ENCODE results near the gene NSUN2. TPM values are rescaled to one million over a fixed set of nuclear protein-coding genes. Genes with fewer than 3 reads are reported as not detected.

NSUN2 gene
- total and polyA plus RNA-seq, 4 donors, result 36.6 to 52.7 (median 44.1) TPM

GRCh38 chr5:6642655-6643054 is 9.8 kb upstream of the NSUN2 start:
- no peak overlapping the region for H3K27ac ChIP-seq (ENCODE audit: low read depth in 1 of 2, low read length in 1 of 2)
- H3K4me1 ChIP-seq (ENCODE audit: control insufficient read depth in 5 of 5, insufficient read depth in 5 of 5, low read length in 5 of 5), result peaks cover 0 to 2% (median 0%) of the 10 kb centered on the region in 5 donors
- ATAC-seq (ENCODE audit: insufficient read depth, low FRiP score), result no peak
- TF ChIP-seq, protein P1, sequence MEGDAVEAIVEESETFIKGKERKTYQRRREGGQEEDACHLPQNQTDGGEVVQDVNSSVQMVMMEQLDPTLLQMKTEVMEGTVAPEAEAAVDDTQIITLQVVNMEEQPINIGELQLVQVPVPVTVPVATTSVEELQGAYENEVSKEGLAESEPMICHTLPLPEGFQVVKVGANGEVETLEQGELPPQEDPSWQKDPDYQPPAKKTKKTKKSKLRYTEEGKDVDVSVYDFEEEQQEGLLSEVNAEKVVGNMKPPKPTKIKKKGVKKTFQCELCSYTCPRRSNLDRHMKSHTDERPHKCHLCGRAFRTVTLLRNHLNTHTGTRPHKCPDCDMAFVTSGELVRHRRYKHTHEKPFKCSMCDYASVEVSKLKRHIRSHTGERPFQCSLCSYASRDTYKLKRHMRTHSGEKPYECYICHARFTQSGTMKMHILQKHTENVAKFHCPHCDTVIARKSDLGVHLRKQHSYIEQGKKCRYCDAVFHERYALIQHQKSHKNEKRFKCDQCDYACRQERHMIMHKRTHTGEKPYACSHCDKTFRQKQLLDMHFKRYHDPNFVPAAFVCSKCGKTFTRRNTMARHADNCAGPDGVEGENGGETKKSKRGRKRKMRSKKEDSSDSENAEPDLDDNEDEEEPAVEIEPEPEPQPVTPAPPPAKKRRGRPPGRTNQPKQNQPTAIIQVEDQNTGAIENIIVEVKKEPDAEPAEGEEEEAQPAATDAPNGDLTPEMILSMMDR (IDR thresholded peaks at IDR 0.05; ENCODE audit: control extremely low read depth, extremely low read depth), result no peak
- H3K36me3 ChIP-seq (ENCODE audit: control insufficient read depth in 4 of 4, insufficient read depth in 4 of 4, low read length in 4 of 4), result no peaks in the 10 kb centered on the region
- WGBS, 2 donors, result 89 to 94% methylated on average over 1 of the region's 1 CpG
- H3K9me3 ChIP-seq (ENCODE audit: control insufficient read depth in 4 of 4, insufficient read depth in 3 of 4, low read length in 3 of 4), result no peaks in the 10 kb centered on the region
- DNase-seq, result no peak
- H3K9ac ChIP-seq (ENCODE audit: insufficient read depth in 1 of 2, low read length in 2 of 2), result no peak overlapping the region
- no peak overlapping the region for H3K4me3 ChIP-seq
- no peaks in the 10 kb centered on the region for H3K27me3 ChIP-seq (ENCODE audit: control insufficient read depth in 3 of 3, insufficient read depth in 3 of 3, low read length in 2 of 3)

DNA sequence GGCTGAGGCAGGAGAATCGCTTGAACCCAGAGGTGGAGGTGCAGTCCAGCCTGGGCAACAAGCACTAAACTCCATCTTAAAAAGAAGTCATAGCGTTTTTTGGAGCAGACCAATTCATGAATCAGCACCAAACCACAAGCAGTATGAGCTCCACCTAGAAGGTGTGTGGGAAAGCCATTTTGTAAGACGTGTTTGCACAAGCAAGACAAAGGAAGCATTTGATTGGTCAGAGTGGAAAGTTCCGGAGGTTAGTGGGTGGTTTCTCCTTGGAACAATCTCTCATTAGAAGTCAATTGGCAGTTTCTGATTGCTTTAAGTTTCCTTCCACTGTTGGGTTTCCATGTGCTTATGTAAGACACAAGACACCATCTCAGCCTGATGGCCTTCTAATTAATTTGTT is 5.4 kb upstream of the NSUN2 start:
- no peaks in the 10 kb centered on the region for H3K36me3 ChIP-seq (ENCODE audit: control insufficient read depth in 4 of 4, insufficient read depth in 4 of 4, low read length in 4 of 4)
- no peak overlapping the region for H3K4me3 ChIP-seq
- 65 to 80% methylated on average over 4 of the region's 4 CpGs for WGBS, 2 donors
- H3K4me1 ChIP-seq (ENCODE audit: control insufficient read depth in 5 of 5, insufficient read depth in 5 of 5, low read length in 5 of 5), result peaks cover 0 to 8% (median 0%) of the 10 kb centered on the region in 5 donors
- ATAC-seq (ENCODE audit: insufficient read depth, low FRiP score), result no peak
- no peaks in the 10 kb centered on the region for H3K9me3 ChIP-seq (ENCODE audit: control insufficient read depth in 4 of 4, insufficient read depth in 3 of 4, low read length in 3 of 4)
- no peak overlapping the region for H3K9ac ChIP-seq (ENCODE audit: insufficient read depth in 1 of 2, low read length in 2 of 2)
- H3K27ac ChIP-seq (ENCODE audit: low read depth in 1 of 2, low read length in 1 of 2), result no peak overlapping the region
- DNase-seq, result no peak
- TF ChIP-seq, protein P1 (IDR thresholded peaks at IDR 0.05; ENCODE audit: control extremely low read depth, extremely low read depth), result no peak
- H3K27me3 ChIP-seq (ENCODE audit: control insufficient read depth in 3 of 3, insufficient read depth in 3 of 3, low read length in 2 of 3), result no peaks in the 10 kb centered on the region

- peaks cover 0 to 8% (median 0%) of the 10 kb centered on the region in 5 donors for H3K4me1 ChIP-seq (ENCODE audit: control insufficient read depth in 5 of 5, insufficient read depth in 5 of 5, low read length in 5 of 5)
- TF ChIP-seq, protein P1 (IDR thresholded peaks at IDR 0.05; ENCODE audit: control extremely low read depth, extremely low read depth), result no peak
- H3K9me3 ChIP-seq (ENCODE audit: control insufficient read depth in 4 of 4, insufficient read depth in 3 of 4, low read length in 3 of 4), result no peaks in the 10 kb centered on the region
- no peak for ATAC-seq (ENCODE audit: insufficient read depth, low FRiP score)
- WGBS, 2 donors, result 92 to 94% methylated on average over 6 of the region's 6 CpGs
- no peak overlapping the region for H3K27ac ChIP-seq (ENCODE audit: low read depth in 1 of 2, low read length in 1 of 2)
- no peak overlapping the region for H3K4me3 ChIP-seq
- no peak overlapping the region for H3K9ac ChIP-seq (ENCODE audit: insufficient read depth in 1 of 2, low read length in 2 of 2)
- DNase-seq, result no peak
- peaks cover 0 to 2% (median 0%) of the 10 kb centered on the region in 4 donors for H3K36me3 ChIP-seq (ENCODE audit: control insufficient read depth in 4 of 4, insufficient read depth in 4 of 4, low read length in 4 of 4)
- H3K27me3 ChIP-seq (ENCODE audit: control insufficient read depth in 3 of 3, insufficient read depth in 3 of 3, low read length in 2 of 3), result no peaks in the 10 kb centered on the region
These were observed 4.7 kb upstream of the NSUN2 start for GRCh38 chr5:6637590-6637989.

DNA sequence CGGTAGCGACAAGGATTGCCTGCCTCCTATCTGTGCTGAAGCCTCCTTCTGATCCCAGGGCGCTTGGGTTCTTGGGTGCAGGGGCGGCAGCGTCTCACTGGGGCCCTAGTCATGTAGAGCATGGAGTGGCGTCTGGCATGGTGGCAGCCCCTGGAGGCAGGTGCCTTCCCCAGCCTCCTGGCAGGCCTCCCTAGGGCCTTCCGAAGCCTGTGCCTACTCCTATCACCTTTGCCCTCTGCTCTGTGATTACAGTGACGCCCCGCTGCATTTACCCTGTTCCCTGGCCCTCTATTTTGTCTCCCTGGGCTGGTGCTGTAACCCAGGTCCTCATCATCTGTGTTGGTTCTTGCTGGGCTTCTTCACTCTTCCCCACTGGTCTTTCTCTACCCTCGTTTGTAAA is 4.2 kb upstream of the NSUN2 start:
- H3K27me3 ChIP-seq (ENCODE audit: control insufficient read depth in 3 of 3, insufficient read depth in 3 of 3, low read length in 2 of 3), result no peaks in the 10 kb centered on the region
- H3K9ac ChIP-seq (ENCODE audit: insufficient read depth in 1 of 2, low read length in 2 of 2), result no peak overlapping the region
- H3K27ac ChIP-seq (ENCODE audit: low read depth in 1 of 2, low read length in 1 of 2), result no peak overlapping the region
- no peaks in the 10 kb centered on the region for H3K9me3 ChIP-seq (ENCODE audit: control insufficient read depth in 4 of 4, insufficient read depth in 3 of 4, low read length in 3 of 4)
- H3K36me3 ChIP-seq (ENCODE audit: control insufficient read depth in 4 of 4, insufficient read depth in 4 of 4, low read length in 4 of 4), result peaks cover 0 to 6% (median 0%) of the 10 kb centered on the region in 4 donors
- peaks cover 0 to 11% (median 2%) of the 10 kb centered on the region in 5 donors for H3K4me1 ChIP-seq (ENCODE audit: control insufficient read depth in 5 of 5, insufficient read depth in 5 of 5, low read length in 5 of 5)
- WGBS, 2 donors, result 81 to 97% methylated on average over 10 of the region's 10 CpGs
- no peak for DNase-seq
- no peak overlapping the region for H3K4me3 ChIP-seq
- no peak for ATAC-seq (ENCODE audit: insufficient read depth, low FRiP score)
- TF ChIP-seq, protein P1 (IDR thresholded peaks at IDR 0.05; ENCODE audit: control extremely low read depth, extremely low read depth), result no peak
